NCI-H2171 treated with DMSO at 0.1 percent for 48 hours (cell line): ENCODE data around the gene EIF2B5.
A peak's percentile ranks its signal among the peaks of the same experiment; 100 is the strongest.
"Not testable (repeated sequence)": the region's sequence is repeated elsewhere in the genome, so short reads cannot be mapped to it uniquely, and the experiment has no call there.

Experiments used
- DNase-seq: peaks from one replicate; lab custom pipeline; 2025; lab: John Stamatoyannopoulos, UW

Gene EIF2B5

GRCh38 chr3:184145751-184146270 lies 10.7 kb downstream of the EIF2B5 start:
- no peak for DNase-seq

- DNase-seq: no peak
Observed at GRCh38 chr3:184148076-184148475, 12.9 kb downstream of the EIF2B5 start.

GRCh38 chr3:184149123-184149522 lies 14.0 kb downstream of the EIF2B5 start:
- DNase-seq: no peak

- not testable (repeated sequence) for DNase-seq
Observed at GRCh38 chr3:184149770-184150169, 14.6 kb downstream of the EIF2B5 start.

GRCh38 chr3:184154885-184155643 lies 19.9 kb downstream of the EIF2B5 start, which contains the start of gene DVL3:
Gene DVL3 (plus strand): TSS chr3:184155377. CDS start chr3:184155636, 259 bp downstream.
- DNase-seq: peak; percentile 52

- peak; percentile 52 for DNase-seq
Observed at GRCh38 chr3:184155644-184156521, 20.7 kb downstream of the EIF2B5 start.

- DNase-seq: peak; percentile 75
Observed at GRCh38 chr3:184156522-184156955, 21.4 kb downstream of the EIF2B5 start.

GRCh38 chr3:184157206-184157605 lies 22.0 kb downstream of the EIF2B5 start:
- DNase-seq: no peak

GRCh38 chr3:184158404-184158803 lies 23.2 kb downstream of the EIF2B5 start:
- DNase-seq: no peak

GRCh38 chr3:184160456-184160855 lies 25.3 kb downstream of the EIF2B5 start:
- DNase-seq: no peak

GRCh38 chr3:184162571-184163070 lies 27.5 kb downstream of the EIF2B5 start:
- DNase-seq: not testable (repeated sequence)

GRCh38 chr3:184164648-184165330 lies 29.6 kb downstream of the EIF2B5 start:
- no peak for DNase-seq

GRCh38 chr3:184165543-184165942 lies 30.4 kb downstream of the EIF2B5 start:
- DNase-seq: no peak

- no peak for DNase-seq
Observed at GRCh38 chr3:184166671-184167070, 31.5 kb downstream of the EIF2B5 start.

- no peak for DNase-seq
Observed at GRCh38 chr3:184167786-184168185, 32.6 kb downstream of the EIF2B5 start.

GRCh38 chr3:184168363-184169120 lies 33.4 kb downstream of the EIF2B5 start:
- DNase-seq: no peak

- DNase-seq: no peak
Observed at GRCh38 chr3:184169896-184170875, 35.0 kb downstream of the EIF2B5 start.

GRCh38 chr3:184171562-184171961 lies 36.4 kb downstream of the EIF2B5 start:
- DNase-seq: no peak

- no peak for DNase-seq
Observed at GRCh38 chr3:184172681-184173373, 37.7 kb downstream of the EIF2B5 start.
